H9 (cell line): ENCODE results near the gene TRIM69. TPM values are rescaled to one million over a fixed set of nuclear protein-coding genes. Genes with fewer than 3 reads are reported as not detected.

Experiments used
- DNase-seq: peaks from one replicate; pipeline ENCODE4 v3.0.0-alpha.2; 2017
- H2AFZ ChIP-seq: one replicate; pipeline ENCODE4 v1.6.1; 2013; ENCODE audit warnings: mild to moderate bottlenecking, low read length, control low read depth, moderate library complexity
- H2AK5ac ChIP-seq: 2 replicates; pipeline ENCODE4 v1.6.1; 2013; ENCODE audit warnings: low read length, control low read depth, mixed read lengths; ENCODE audit not compliant: insufficient read length
- H2BK120ac ChIP-seq: one replicate; pipeline ENCODE4 v1.6.1; 2013; ENCODE audit warnings: low read depth, mild to moderate bottlenecking, low read length, control low read depth, inconsistent platforms; ENCODE audit not compliant: poor library complexity, severe bottlenecking
- H2BK12ac ChIP-seq: 2 replicates; pipeline ENCODE4 v1.6.1; 2013; ENCODE audit warnings: low read length, control low read depth, mixed read lengths, low read depth; ENCODE audit not compliant: insufficient read length
- H2BK15ac ChIP-seq: 2 replicates; pipeline ENCODE4 v1.6.1; 2013; ENCODE audit warnings: low read depth, low read length, control low read depth
- H2BK20ac ChIP-seq: one replicate; pipeline ENCODE4 v1.6.1; 2013; ENCODE audit warnings: low read depth, mild to moderate bottlenecking, low read length, control low read depth, inconsistent platforms; ENCODE audit not compliant: poor library complexity, severe bottlenecking
- H2BK5ac ChIP-seq: 2 replicates; pipeline ENCODE4 v1.6.1; 2013; ENCODE audit warnings: low read length, control low read depth, mixed read lengths; ENCODE audit not compliant: insufficient read length
- H3K14ac ChIP-seq: 2 replicates; pipeline ENCODE4 v1.6.1; 2013; ENCODE audit warnings: low read length, control low read depth; ENCODE audit not compliant: insufficient read depth
- H3K18ac ChIP-seq: 2 replicates; pipeline ENCODE4 v1.6.1; 2013; ENCODE audit warnings: low read depth, mild to moderate bottlenecking, mixed read lengths, low read length, control low read depth; ENCODE audit not compliant: insufficient read length
- H3K23ac ChIP-seq: 2 replicates; pipeline ENCODE4 v1.6.1; 2013; ENCODE audit warnings: low read length, control low read depth, mixed read lengths, low read depth; ENCODE audit not compliant: insufficient read length
- H3K23me2 ChIP-seq: 2 replicates; pipeline ENCODE4 v1.6.1; 2013; ENCODE audit warnings: low read depth, mild to moderate bottlenecking, mixed read lengths, low read length, control low read depth; ENCODE audit not compliant: insufficient read length, poor library complexity, severe bottlenecking
- H3K27ac ChIP-seq: 2 replicates; pipeline ENCODE4 v1.5.1; 2013; ENCODE audit warnings: low read length, control low read depth, mixed read lengths, low read depth; ENCODE audit not compliant: insufficient read length
- H3K27me3 ChIP-seq: 2 replicates; pipeline ENCODE4 v1.6.1; 2013; ENCODE audit warnings: low read length, control low read depth, inconsistent platforms; ENCODE audit not compliant: insufficient read depth
- H3K4ac ChIP-seq: 2 replicates; pipeline ENCODE4 v1.6.1; 2013; ENCODE audit warnings: low read depth, mild to moderate bottlenecking, control low read depth, inconsistent platforms, low read length, moderate library complexity
- H3K4me1 ChIP-seq: 2 replicates; pipeline ENCODE4 v1.6.1; 2013; ENCODE audit warnings: low read length, control low read depth, inconsistent platforms; ENCODE audit not compliant: insufficient read depth
- H3K4me2 ChIP-seq: 2 replicates; pipeline ENCODE4 v1.6.1; 2013; ENCODE audit warnings: low read length, control low read depth, mixed read lengths; ENCODE audit not compliant: insufficient read length, insufficient read depth
- H3K56ac ChIP-seq: 2 replicates; pipeline ENCODE4 v1.6.1; 2013; ENCODE audit warnings: low read depth, mild to moderate bottlenecking, mixed read lengths, low read length, control low read depth; ENCODE audit not compliant: insufficient read length
- H3K79me1 ChIP-seq: 2 replicates; pipeline ENCODE4 v1.6.1; 2013; ENCODE audit warnings: low read depth, mild to moderate bottlenecking, moderate library complexity, low read length, control low read depth, inconsistent platforms; ENCODE audit not compliant: insufficient read depth, poor library complexity, severe bottlenecking
- H3K79me2 ChIP-seq: 2 replicates; pipeline ENCODE4 v1.6.1; 2013; ENCODE audit warnings: low read length, control low read depth, inconsistent platforms; ENCODE audit not compliant: insufficient read depth
- H3K9ac ChIP-seq: 2 replicates; pipeline ENCODE4 v1.6.1; 2013; ENCODE audit warnings: low read length, control low read depth, mixed read lengths; ENCODE audit not compliant: insufficient read length; ENCODE audit errors: extremely low read depth
- H3K9me3 ChIP-seq: one replicate; pipeline ENCODE4 v1.6.1; 2013; ENCODE audit warnings: low read depth, low read length, inconsistent platforms; ENCODE audit not compliant: control insufficient read depth
- H3T11ph ChIP-seq: one replicate; pipeline ENCODE4 v1.6.1; 2013; ENCODE audit warnings: mild to moderate bottlenecking, low read length, control low read depth, inconsistent platforms
- H4K20me1 ChIP-seq: one replicate; pipeline ENCODE4 v1.6.1; 2013; ENCODE audit not compliant: control insufficient read depth, insufficient read length, insufficient read depth
- H4K5ac ChIP-seq: 2 replicates; pipeline ENCODE4 v1.6.1; 2013; ENCODE audit warnings: low read depth, mild to moderate bottlenecking, mixed read lengths, low read length, control low read depth; ENCODE audit not compliant: insufficient read length
- H4K8ac ChIP-seq: replicated peaks from 2 replicates; pipeline ENCODE4 v1.6.1; 2013; ENCODE audit warnings: low read length, control low read depth, mixed read lengths, low read depth; ENCODE audit not compliant: insufficient read length
- H4K91ac ChIP-seq: 2 replicates; pipeline ENCODE4 v1.6.1; 2013; ENCODE audit warnings: low read depth, mild to moderate bottlenecking, moderate library complexity, mixed read lengths, low read length, control low read depth; ENCODE audit not compliant: insufficient read length
- H3K27ac Mint-ChIP-seq, 3 experiments: 2 replicates in 2 of 3; 3 replicates in 1 of 3; pipeline ENCODE4 v1.8.0; 2020 to 2021; ENCODE audit warnings: mixed read lengths in 3 of 3, mild to moderate bottlenecking in 1 of 3, moderate library complexity in 1 of 3
- H3K27me3 Mint-ChIP-seq: 2 replicates; pipeline ENCODE4 v1.8.0; 2021; ENCODE audit warnings: low read depth, mild to moderate bottlenecking, moderate library complexity, mixed read lengths
- H3K36me3 Mint-ChIP-seq, 3 experiments: 2 replicates in 2 of 3; 3 replicates in 1 of 3; pipeline ENCODE4 v1.8.0; 2020 to 2021; ENCODE audit warnings: low read depth in 3 of 3, mixed read lengths in 3 of 3; ENCODE audit not compliant: insufficient read depth in 1 of 3
- H3K4me1 Mint-ChIP-seq, 2 experiments: 2 replicates each; pipeline ENCODE4 v1.8.0; 2020; ENCODE audit warnings: mixed read lengths in 2 of 2
- H3K4me3 Mint-ChIP-seq, 2 experiments: 2 replicates in 1 of 2; 3 replicates in 1 of 2; pipeline ENCODE4 v1.8.0; 2020 to 2021; ENCODE audit warnings: mild to moderate bottlenecking in 2 of 2, mixed read lengths in 2 of 2, moderate library complexity in 1 of 2
- H3K9me3 Mint-ChIP-seq, 2 experiments: 2 replicates in 1 of 2; 3 replicates in 1 of 2; pipeline ENCODE4 v1.8.0; 2020; ENCODE audit warnings: mild to moderate bottlenecking in 2 of 2, mixed read lengths in 2 of 2, moderate library complexity in 1 of 2
- CTCF ChIP-seq: fragments of 200-600 bp; sonication (generic); conservative IDR thresholded peaks from 3 replicates; pipeline ENCODE4 v1.8.0; 2021; ENCODE audit warnings: antibody characterized with exemption, mild to moderate bottlenecking
- WGBS: extraction: QIAGEN DNeasy Blood & Tissue Kit; methylation state at CpG from one replicate; pipeline ENCODE4 v1.1.7; 2013; ENCODE audit warnings: missing lambda C conversion rate, low lambda C conversion rate, mixed read lengths; ENCODE audit not compliant: insufficient read length; ENCODE audit errors: extremely low coverage; 5-methylcytosine and 5-hydroxymethylcytosine counted together
- total RNA-seq: library from RNA; stranded (reverse); gene quantifications from 2 replicates; pipeline ENCODE4 v1.2.1, GENCODE V29; 2021

Gene TRIM69
- total RNA-seq, 1 experiment from 2014 or later, result 4.3 TPM

GRCh38 chr15:44798826-44799225, 62.5 kb downstream of the TRIM69 start:
- no peaks in the 10 kb centered on the region for H3K79me1 ChIP-seq

More at GRCh38 chr15:44798826-44799225, 62.5 kb downstream of the TRIM69 start:
- no peak overlapping the region for H3K27ac ChIP-seq
- no peaks in the 10 kb centered on the region for H3K36me3 Mint-ChIP-seq
- H3K9me3 ChIP-seq, result no peaks in the 10 kb centered on the region
- no peak overlapping the region for H4K91ac ChIP-seq
- H3K18ac ChIP-seq, result no peak overlapping the region
- H3K9ac ChIP-seq, result no peak overlapping the region
- peaks cover 2% of the 10 kb centered on the region; the same call in 1 of the 2 replicates for H3K27me3 Mint-ChIP-seq
- DNase-seq, result no peak
- H2BK15ac ChIP-seq, result no peak overlapping the region
- H3K4ac ChIP-seq, result no peak overlapping the region
- no peak overlapping the region for H2BK12ac ChIP-seq
- H3T11ph ChIP-seq, result no peak overlapping the region
- H2AK5ac ChIP-seq, result no peak overlapping the region
- no peak overlapping the region for H3K56ac ChIP-seq
- no peak overlapping the region for H4K8ac ChIP-seq
- H2BK20ac ChIP-seq, result no peak overlapping the region
- H3K4me1 ChIP-seq, result no peaks in the 10 kb centered on the region
- no peak overlapping the region for H3K23ac ChIP-seq
- no peaks in the 10 kb centered on the region for H3K23me2 ChIP-seq
- no peak overlapping the region for H3K14ac ChIP-seq
- H4K20me1 ChIP-seq, result no peaks in the 10 kb centered on the region
- no peak overlapping the region for H3K4me3 Mint-ChIP-seq
- H3K4me1 Mint-ChIP-seq, result no peaks in the 10 kb centered on the region
- no peaks in the 10 kb centered on the region; a peak in 1 of 5 replicates for H3K9me3 Mint-ChIP-seq
- H3K27ac Mint-ChIP-seq, result no peak overlapping the region
- no peak overlapping the region for H2BK5ac ChIP-seq
- no CpG with 5 or more reads among the region's 3 CpGs for WGBS
- no peak overlapping the region for H2AFZ ChIP-seq
- no peak overlapping the region for H4K5ac ChIP-seq
- peak; percentile 31; the same call in 1 of the 3 replicates for TF ChIP-seq CTCF
- H2BK120ac ChIP-seq, result no peak overlapping the region
- no peaks in the 10 kb centered on the region for H3K79me2 ChIP-seq
- no peak overlapping the region for H3K4me2 ChIP-seq
- H3K27me3 ChIP-seq, result no peaks in the 10 kb centered on the region
